Astrocyte of the cerebellum (primary cell): ENCODE measurements around the gene GPR27.

Experiments
- DNase-seq: peaks from one replicate; pipeline ENCODE4 v3.0.0-alpha.2; 2011; ENCODE audit warnings: low read depth
- H3K4me3 ChIP-seq: 2 replicates; pipeline ENCODE4 v1.5.1; 2011; ENCODE audit warnings: mild to moderate bottlenecking, low read depth, low read length, moderate library complexity
- CTCF ChIP-seq: IDR thresholded peaks from 2 replicates; pipeline ENCODE4 v1.5.1; 2012; ENCODE audit warnings: low read length, low read depth, moderate library complexity, mild to moderate bottlenecking; ENCODE audit errors: missing control alignments
- in situ Hi-C: cut with HindIII; loops from 2 replicates; pipeline ENCODE4 v1.10.0; 2017; ENCODE audit warnings: low sequenced_read_pairs

GPR27 gene

GRCh38 chr3:71763426-71763825 lies 9.8 kb downstream of the GPR27 start:
- H3K4me3 ChIP-seq: no peak overlapping the region
- in situ Hi-C loops: loop anchor here (5.0 kb wide), 1 partner anchor 64 kb away; no protein-coding TSS in a partner anchor
- TF ChIP-seq CTCF: no peak
- no peak for DNase-seq

- TF ChIP-seq CTCF: no peak
- DNase-seq: no peak
- no peak overlapping the region for H3K4me3 ChIP-seq
- in situ Hi-C loops: no loop called here
Measured at GRCh38 chr3:71771126-71771525, 17.5 kb downstream of the GPR27 start.

GRCh38 chr3:71771884-71772283 lies 18.2 kb downstream of the GPR27 start:
- no peak overlapping the region for H3K4me3 ChIP-seq
- no peak for TF ChIP-seq CTCF
- DNase-seq: no peak
- in situ Hi-C loops: no loop called here

GRCh38 chr3:71776538-71776937 lies 22.9 kb downstream of the GPR27 start:
- in situ Hi-C loops: no loop called here
- no peak overlapping the region for H3K4me3 ChIP-seq

GRCh38 chr3:71778353-71778752 lies 24.7 kb downstream of the GPR27 start:
- TF ChIP-seq CTCF: no peak
- no peak for DNase-seq
- no peak overlapping the region for H3K4me3 ChIP-seq
- in situ Hi-C loops: no loop called here

More at GRCh38 chr3:71776538-71776937, 22.9 kb downstream of the GPR27 start:
- TF ChIP-seq CTCF: no peak
- DNase-seq: no peak

- no peak for DNase-seq
- in situ Hi-C loops: no loop called here
- H3K4me3 ChIP-seq: no peak overlapping the region
- TF ChIP-seq CTCF: no peak
Measured at GRCh38 chr3:71779674-71780377, 26.2 kb downstream of the GPR27 start.

- no peak for DNase-seq
- in situ Hi-C loops: no loop called here
- H3K4me3 ChIP-seq: no peak overlapping the region
- TF ChIP-seq CTCF: no peak
Measured at GRCh38 chr3:71780430-71780829, 26.8 kb downstream of the GPR27 start.
